Measurements from ENCODE around the gene SMR3B.

Gene SMR3B

GRCh38 chr4:70382691-70383181 is at the start of gene SMR3B:
Gene SMR3B (plus strand): TSS chr4:70383131. CDS start chr4:70384511, 1,380 bp downstream.
- DNase-seq: no peak

DNA sequence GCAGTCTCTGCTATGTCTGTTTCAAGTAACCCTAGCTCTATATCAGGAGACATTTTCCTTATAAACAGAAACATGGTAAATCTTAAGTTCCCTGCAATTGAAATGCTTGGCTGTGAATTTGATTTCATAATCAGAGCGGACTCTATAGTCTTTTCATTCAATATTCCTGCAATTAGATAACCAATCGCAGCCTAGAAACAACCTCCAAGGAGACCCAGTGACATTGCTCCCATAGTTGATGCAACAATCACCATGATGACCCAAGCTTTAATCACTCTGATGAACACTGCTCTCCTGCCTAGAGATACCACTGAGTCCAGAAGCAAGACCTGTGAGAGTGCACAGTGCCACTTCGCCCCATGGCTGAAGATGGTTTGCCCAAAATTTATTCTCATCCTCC is 48.2 kb upstream of the SMR3B start, which contains the start of gene CABS1:
TSS of gene CABS1 (plus strand) at position 301 of the 400 bp plus-strand sequence. CDS start at position 360, 59 bp downstream.
- DNase-seq: no peak

DNA sequence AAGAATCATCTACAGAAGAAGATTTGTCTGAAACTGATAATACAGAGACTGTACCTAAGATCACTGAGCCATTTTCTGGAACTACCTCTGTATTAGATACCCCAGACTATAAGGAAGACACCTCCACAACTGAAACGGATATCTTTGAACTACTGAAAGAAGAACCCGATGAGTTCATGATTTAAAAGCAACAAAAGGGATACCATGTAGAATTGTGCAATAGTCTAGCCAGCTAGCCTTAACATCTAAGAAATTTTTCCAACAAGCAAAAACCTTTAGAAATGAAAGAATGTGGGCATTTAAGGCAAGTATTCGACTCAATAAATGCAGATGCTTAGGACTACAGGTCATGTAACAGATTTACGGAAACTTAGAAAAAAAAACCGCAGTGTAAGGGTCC is 46.9 kb upstream of the SMR3B start:
- no peak for DNase-seq

GRCh38 chr4:70337886-70338420 is 45.0 kb upstream of the SMR3B start:
- no peak for DNase-seq

- no peak for DNase-seq
Measured at GRCh38 chr4:70356185-70356584, 26.7 kb upstream of the SMR3B start.

DNA sequence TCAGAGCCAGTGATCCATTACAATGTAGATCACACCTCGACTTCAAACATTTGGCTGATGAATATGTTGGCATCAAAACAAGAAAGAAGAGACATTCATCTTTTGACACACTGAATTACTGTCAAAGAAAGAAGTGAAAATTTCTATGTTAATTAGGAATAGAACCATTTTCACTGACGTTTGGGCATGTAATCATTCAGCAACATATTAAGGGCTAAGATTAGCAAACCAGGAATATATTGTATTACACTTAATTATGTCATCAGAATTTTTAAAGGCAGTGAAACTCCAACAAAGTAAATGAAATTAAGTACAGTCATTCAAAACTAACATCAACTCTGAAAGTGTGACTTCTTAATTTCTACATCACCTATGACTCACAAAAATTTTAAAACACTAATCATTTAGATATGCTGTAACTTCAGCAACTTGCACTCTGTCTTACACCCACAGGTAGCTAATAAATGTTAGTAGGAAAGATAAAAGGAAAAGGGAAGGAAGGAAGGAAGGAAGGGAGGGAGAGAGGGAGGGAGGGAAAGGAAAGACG is 23.7 kb upstream of the SMR3B start:
- no peak for DNase-seq

GRCh38 chr4:70360460-70360859 is 22.5 kb upstream of the SMR3B start, which contains the start of gene SMR3A:
Gene SMR3A (plus strand): TSS chr4:70360760. CDS start chr4:70362116, 1,356 bp downstream.
- DNase-seq: no peak

GRCh38 chr4:70364002-70364401 is 18.9 kb upstream of the SMR3B start:
- DNase-seq: no peak

- DNase-seq: no peak
Measured at GRCh38 chr4:70365479-70365878, 17.5 kb upstream of the SMR3B start.

DNA sequence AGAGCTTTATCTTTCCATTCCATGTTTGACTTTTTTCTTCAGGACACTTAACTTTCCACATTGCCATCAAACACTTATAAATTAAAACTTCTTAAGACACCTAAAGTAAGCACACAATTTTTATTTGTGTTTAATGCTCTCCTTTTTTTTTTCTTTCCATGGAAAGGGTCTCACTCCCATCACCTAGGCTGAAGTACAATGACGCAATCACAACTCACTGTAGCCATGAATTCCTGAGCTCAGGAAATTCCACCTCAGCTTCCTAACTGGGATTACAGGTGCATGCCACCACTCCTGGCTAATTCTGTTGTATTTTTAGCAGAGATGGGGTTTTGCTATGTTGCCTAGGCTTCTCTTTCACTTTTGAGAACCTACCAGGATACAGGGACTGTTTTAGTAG is 15.1 kb upstream of the SMR3B start:
- no peak for DNase-seq

DNA sequence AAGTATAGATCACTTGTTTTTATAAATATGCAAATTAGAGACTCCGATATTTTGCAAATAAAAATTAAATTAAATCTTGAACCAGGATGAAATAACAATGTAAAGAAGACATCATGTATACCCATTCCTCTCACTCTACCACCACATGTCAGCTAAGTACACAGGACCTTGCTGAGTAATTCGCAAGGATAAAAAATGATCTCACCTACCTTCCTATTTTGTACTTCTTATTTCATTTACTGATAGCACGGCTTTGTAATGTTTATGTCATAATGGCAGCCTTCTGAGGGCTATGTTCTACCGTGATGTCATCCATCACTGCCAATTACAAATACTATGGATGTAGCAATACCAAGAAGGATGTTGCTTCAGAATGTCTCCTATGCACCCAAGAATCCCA is 10.9 kb upstream of the SMR3B start:
- no peak for DNase-seq

DNA sequence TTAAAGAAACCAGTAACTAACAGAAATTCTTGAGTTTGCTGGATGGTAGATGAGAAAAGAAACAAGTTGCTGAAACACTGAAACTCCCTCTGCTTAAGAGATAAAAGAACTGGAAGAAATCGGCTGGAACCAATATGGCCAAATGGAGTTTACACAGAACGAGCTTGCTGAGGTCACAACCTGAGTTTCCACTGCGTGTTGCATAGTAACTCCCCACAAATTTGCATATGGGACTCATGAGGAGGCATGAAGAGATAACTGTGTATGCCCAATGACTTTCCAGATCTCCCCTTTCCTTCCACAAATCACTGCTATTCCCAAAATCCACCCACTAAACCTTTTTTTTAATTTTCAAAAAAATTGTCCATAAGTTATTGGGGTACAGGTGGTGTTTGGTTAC is 10.2 kb upstream of the SMR3B start:
- no peak for DNase-seq

DNA sequence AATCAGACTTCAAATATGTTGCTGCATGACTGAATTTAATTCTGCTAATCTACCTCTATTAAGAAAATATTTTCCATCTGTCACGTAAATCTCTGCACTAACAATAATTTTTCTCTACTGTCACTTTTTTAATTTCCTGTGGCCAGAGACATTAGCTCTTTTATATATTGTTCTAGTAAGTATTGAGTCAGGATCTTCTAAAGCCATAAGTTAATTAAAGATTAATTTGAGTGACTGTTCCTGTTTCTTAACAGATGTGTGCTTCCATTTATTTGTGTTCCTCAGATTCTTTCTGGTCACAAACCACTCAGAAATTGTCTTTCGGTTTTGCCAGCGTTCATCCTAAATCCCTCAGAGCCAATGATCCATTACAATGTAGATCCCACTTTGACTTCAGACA is 2.4 kb upstream of the SMR3B start:
- no peak for DNase-seq

GRCh38 chr4:70392057-70392776 is 9.3 kb downstream of the SMR3B start:
- no peak for DNase-seq

DNA sequence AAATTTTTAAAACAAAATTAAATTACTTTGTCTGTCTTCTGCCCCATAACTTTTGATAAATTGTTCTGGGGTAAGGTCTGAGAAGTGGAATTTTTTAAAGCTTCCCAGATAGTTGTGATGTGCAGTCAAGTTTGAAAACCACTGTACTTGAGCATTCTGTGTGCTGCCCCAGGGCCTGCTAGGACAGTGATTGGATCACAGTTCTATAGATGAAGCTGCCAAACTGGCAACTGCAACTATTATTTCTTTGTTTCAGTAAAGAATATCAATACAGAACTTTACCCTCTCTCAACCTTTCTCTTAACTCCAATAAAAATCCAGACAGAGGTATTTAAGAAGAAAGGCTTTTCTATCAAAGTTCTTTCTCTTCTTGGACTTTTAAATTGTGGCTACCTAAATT is 14.6 kb downstream of the SMR3B start, which contains the start of gene OPRPN:
TSS of gene OPRPN (plus strand) at position 361 of the 400 bp plus-strand sequence. CDS start 1,346 bp downstream, outside the sequence.
- no peak for DNase-seq

DNA sequence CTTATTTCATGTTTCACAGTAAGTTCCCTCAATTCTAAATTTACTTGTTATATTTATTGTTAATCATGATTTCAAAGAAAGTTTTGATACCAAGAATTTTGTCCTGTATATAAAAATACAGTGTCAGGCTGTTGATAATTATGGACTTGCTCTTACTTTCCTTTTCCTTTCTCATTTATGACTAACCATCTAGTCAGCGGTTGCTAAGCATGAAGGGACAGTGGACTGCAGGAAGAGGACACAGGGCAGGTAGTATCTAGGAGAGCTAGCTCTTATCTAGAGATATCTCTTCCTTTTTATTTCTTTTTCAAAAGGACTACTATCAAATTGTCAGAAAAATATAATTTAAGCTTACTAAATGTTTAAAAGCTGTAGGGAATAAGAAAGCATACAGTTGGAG is 16.4 kb downstream of the SMR3B start:
- DNase-seq: no peak

- DNase-seq: no peak
Measured at GRCh38 chr4:70402762-70403161, 19.8 kb downstream of the SMR3B start.

DNA sequence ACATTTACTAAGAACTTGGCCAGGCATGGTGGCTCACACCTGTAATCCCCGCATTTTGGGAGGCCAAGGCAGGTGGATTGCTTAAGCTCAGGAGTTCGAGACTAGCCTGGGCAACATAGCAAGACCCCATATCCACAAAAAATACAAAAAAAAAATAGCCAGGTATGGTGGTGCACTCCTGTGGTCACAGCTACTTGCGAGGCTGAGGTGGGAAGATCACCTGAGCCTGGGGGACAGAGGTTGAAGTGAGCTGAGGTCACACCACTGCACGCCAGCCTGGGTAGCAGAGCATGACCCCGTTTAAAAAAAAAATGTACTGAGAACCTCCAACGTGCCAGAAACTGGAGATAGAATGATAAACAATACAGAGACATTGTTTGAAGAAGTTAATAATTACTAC is 22.8 kb downstream of the SMR3B start:
- no peak for DNase-seq

DNA sequence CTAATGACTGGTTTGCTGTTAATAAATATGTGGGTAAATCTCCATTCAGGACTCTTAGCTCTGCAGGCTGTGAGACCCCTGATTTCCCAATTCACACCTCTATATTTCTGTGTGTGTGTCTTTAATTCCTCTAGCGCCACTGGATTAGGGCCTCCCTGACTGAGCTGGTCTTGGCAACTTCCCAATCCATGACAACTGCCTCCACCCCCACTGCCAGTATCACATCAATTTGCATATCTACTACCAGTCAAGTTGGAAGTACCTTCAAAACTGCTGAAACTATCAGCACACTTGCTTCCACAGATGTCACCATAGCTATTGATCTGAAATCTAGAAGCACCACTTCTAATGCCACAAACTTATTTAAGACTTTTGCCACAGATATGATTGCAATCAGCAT is 42.4 kb downstream of the SMR3B start:
- DNase-seq: no peak

GRCh38 chr4:70426789-70427188 is 43.9 kb downstream of the SMR3B start:
- no peak for DNase-seq

DNA sequence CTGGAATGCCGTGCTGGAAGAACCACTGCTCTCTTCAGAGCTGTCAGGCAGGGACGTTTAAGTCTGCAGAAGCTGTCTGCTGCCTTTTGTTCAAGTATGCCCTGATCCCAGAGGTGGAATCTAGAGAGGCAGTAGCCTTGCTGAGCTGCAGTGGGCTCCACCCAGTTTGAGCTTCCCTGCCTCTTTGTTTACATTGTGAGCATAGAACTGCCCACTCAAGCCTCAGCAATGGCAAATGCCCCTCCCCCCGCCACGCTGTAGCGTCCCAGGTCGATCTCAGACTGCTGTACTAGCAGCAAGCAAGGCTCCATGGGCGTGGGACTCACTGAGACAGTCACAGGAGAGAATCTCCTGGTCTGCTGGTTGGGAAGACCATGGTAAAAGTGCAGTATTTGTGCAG is 54.3 kb downstream of the SMR3B start:
- peak in 1 of 2 experiments; percentile 23 for DNase-seq

Data from NCI-H187 (cell line).